ENCODE data around the gene SEMA5B. TPM values are rescaled to one million over a fixed set of nuclear protein-coding genes. Genes with fewer than 3 reads are reported as not detected.

SEMA5B gene
- total and polyA plus RNA-seq, 4 donors, result 0.20 to 1.1 (median 0.23) TPM

DNA sequence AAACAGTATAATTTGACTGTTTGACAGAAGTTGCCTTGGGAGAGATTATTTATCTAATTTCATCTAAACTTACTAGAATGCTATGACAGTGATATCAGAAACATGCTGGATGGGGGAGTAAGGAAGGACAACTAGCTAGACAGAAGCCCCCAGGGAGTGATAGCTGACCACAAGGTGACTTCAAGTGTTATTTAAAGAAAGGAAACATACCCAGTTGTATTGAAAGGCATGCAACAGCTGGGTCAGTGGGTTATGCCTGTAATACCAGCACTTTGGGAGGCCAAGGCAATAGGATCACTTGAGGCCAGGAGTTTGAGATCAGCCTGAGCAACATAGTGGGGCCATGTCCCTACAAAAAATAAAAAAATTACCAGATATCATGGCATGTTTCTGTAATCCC is 163.1 kb downstream of the SEMA5B start:
- H3K9me3 ChIP-seq (ENCODE audit: control insufficient read depth in 4 of 4, low read length in 3 of 4), result no peaks in the 10 kb centered on the region
- H3K9ac ChIP-seq (ENCODE audit: low read depth in 1 of 2, low read length in 2 of 2), result no peak overlapping the region
- no peak overlapping the region for H3K4me3 ChIP-seq (ENCODE audit: low read depth in 1 of 3, low read length in 3 of 3)
- no peak for DNase-seq (ENCODE audit: low spot score)
- H3K36me3 ChIP-seq (ENCODE audit: control insufficient read depth in 4 of 4, insufficient read depth in 3 of 4, low read depth in 1 of 4, low read length in 3 of 4), result peaks cover 0 to 7% (median 5%) of the 10 kb centered on the region in 4 donors
- no peaks in the 10 kb centered on the region for H3K27me3 ChIP-seq (ENCODE audit: control insufficient read depth in 4 of 4, insufficient read depth in 4 of 4, low read length in 3 of 4)
- H3K4me1 ChIP-seq (ENCODE audit: control insufficient read depth in 4 of 4, insufficient read depth in 4 of 4, low read length in 3 of 4), result no peaks in the 10 kb centered on the region
- TF ChIP-seq, protein P1, sequence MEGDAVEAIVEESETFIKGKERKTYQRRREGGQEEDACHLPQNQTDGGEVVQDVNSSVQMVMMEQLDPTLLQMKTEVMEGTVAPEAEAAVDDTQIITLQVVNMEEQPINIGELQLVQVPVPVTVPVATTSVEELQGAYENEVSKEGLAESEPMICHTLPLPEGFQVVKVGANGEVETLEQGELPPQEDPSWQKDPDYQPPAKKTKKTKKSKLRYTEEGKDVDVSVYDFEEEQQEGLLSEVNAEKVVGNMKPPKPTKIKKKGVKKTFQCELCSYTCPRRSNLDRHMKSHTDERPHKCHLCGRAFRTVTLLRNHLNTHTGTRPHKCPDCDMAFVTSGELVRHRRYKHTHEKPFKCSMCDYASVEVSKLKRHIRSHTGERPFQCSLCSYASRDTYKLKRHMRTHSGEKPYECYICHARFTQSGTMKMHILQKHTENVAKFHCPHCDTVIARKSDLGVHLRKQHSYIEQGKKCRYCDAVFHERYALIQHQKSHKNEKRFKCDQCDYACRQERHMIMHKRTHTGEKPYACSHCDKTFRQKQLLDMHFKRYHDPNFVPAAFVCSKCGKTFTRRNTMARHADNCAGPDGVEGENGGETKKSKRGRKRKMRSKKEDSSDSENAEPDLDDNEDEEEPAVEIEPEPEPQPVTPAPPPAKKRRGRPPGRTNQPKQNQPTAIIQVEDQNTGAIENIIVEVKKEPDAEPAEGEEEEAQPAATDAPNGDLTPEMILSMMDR (IDR thresholded peaks at IDR 0.05; ENCODE audit: low read depth, low read length, missing input control), result no peak
- TF ChIP-seq NR2F2 (IDR thresholded peaks at IDR 0.05), result no peak
- H3K27ac ChIP-seq (ENCODE audit: low read depth in 1 of 2, low read length in 2 of 2), result no peak overlapping the region

DNA sequence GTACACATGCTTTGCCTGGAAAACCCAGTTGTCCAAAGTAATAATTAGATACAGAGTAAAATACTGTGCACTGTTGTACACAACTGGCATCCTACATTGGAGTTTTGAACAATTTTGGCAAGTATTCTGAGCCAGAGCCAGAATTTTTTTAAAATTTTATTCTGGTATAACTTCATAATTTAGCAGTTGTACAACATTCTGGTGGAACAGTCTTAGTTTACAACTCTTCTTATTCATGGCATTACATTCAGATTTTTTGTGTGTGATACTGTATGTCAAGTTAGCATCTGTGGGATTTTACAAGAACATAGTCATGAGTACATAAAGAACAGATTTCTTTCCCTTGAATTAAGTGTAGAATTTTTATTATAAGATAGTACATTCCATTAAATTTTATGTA is 165.2 kb downstream of the SEMA5B start:
- Histone ChIP-seq H3K4me3 (ENCODE audit: low read depth in 1 of 3, low read length in 3 of 3) (no peak overlapping the region), H3K27ac (ENCODE audit: low read depth in 1 of 2, low read length in 2 of 2) (no peak overlapping the region), H3K36me3 (ENCODE audit: control insufficient read depth in 4 of 4, insufficient read depth in 3 of 4, low read depth in 1 of 4, low read length in 3 of 4) (peaks cover 0 to 7% (median 6%) of the 10 kb centered on the region in 4 donors), H3K27me3 (ENCODE audit: control insufficient read depth in 4 of 4, insufficient read depth in 4 of 4, low read length in 3 of 4) (no peaks in the 10 kb centered on the region), H3K4me1 (ENCODE audit: control insufficient read depth in 4 of 4, insufficient read depth in 4 of 4, low read length in 3 of 4) (no peaks in the 10 kb centered on the region), H3K9ac (ENCODE audit: low read depth in 1 of 2, low read length in 2 of 2) (no peak overlapping the region), H3K9me3 (ENCODE audit: control insufficient read depth in 4 of 4, low read length in 3 of 4) (no peaks in the 10 kb centered on the region)
- TF ChIP-seq GABPA (IDR thresholded peaks at IDR 0.05 in 1 of 2, conservative IDR thresholded peaks at IDR 0.05 in 1 of 2) (no peak), YY1 (IDR thresholded peaks at IDR 0.05) (no peak), RXRA (IDR thresholded peaks at IDR 0.05) (no peak), HNF4G (IDR thresholded peaks at IDR 0.05) (no peak), TAF1 (conservative IDR thresholded peaks at IDR 0.05) (no peak)
- TF ChIP-seq, protein P2, sequence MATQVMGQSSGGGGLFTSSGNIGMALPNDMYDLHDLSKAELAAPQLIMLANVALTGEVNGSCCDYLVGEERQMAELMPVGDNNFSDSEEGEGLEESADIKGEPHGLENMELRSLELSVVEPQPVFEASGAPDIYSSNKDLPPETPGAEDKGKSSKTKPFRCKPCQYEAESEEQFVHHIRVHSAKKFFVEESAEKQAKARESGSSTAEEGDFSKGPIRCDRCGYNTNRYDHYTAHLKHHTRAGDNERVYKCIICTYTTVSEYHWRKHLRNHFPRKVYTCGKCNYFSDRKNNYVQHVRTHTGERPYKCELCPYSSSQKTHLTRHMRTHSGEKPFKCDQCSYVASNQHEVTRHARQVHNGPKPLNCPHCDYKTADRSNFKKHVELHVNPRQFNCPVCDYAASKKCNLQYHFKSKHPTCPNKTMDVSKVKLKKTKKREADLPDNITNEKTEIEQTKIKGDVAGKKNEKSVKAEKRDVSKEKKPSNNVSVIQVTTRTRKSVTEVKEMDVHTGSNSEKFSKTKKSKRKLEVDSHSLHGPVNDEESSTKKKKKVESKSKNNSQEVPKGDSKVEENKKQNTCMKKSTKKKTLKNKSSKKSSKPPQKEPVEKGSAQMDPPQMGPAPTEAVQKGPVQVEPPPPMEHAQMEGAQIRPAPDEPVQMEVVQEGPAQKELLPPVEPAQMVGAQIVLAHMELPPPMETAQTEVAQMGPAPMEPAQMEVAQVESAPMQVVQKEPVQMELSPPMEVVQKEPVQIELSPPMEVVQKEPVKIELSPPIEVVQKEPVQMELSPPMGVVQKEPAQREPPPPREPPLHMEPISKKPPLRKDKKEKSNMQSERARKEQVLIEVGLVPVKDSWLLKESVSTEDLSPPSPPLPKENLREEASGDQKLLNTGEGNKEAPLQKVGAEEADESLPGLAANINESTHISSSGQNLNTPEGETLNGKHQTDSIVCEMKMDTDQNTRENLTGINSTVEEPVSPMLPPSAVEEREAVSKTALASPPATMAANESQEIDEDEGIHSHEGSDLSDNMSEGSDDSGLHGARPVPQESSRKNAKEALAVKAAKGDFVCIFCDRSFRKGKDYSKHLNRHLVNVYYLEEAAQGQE (IDR thresholded peaks at IDR 0.05), result no peak
- TF ChIP-seq, protein P3, sequence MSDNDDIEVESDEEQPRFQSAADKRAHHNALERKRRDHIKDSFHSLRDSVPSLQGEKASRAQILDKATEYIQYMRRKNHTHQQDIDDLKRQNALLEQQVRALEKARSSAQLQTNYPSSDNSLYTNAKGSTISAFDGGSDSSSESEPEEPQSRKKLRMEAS (IDR thresholded peaks at IDR 0.05), result no peak
- TF ChIP-seq, protein P4, sequence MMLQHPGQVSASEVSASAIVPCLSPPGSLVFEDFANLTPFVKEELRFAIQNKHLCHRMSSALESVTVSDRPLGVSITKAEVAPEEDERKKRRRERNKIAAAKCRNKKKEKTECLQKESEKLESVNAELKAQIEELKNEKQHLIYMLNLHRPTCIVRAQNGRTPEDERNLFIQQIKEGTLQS (IDR thresholded peaks at IDR 0.05), result no peak
- TF ChIP-seq, protein P5, sequence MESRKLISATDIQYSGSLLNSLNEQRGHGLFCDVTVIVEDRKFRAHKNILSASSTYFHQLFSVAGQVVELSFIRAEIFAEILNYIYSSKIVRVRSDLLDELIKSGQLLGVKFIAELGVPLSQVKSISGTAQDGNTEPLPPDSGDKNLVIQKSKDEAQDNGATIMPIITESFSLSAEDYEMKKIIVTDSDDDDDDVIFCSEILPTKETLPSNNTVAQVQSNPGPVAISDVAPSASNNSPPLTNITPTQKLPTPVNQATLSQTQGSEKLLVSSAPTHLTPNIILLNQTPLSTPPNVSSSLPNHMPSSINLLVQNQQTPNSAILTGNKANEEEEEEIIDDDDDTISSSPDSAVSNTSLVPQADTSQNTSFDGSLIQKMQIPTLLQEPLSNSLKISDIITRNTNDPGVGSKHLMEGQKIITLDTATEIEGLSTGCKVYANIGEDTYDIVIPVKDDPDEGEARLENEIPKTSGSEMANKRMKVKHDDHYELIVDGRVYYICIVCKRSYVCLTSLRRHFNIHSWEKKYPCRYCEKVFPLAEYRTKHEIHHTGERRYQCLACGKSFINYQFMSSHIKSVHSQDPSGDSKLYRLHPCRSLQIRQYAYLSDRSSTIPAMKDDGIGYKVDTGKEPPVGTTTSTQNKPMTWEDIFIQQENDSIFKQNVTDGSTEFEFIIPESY (IDR thresholded peaks at IDR 0.05), result no peak
- no peak for DNase-seq (ENCODE audit: low spot score)

Other genes with a start within 250 kb of the SEMA5B start
- 1 to 10 TPM; 3.7 to 5.3 TPM for gene HSPBAP1, start 233.9 kb downstream of the SEMA5B start, total RNA-seq
- 1 to 10 TPM; 2.2 to 4.2 TPM for gene HSPBAP1, start 233.9 kb downstream of the SEMA5B start, polyA plus RNA-seq
- gene SLC49A4, start 232.7 kb downstream of the SEMA5B start, total RNA-seq, result 10 to 100 TPM in 1 of 2 donors, 1 to 10 TPM in 1; 7.7 to 11.1 TPM
- 1 to 10 TPM; 3.3 to 5.0 TPM for gene SLC49A4, start 232.7 kb downstream of the SEMA5B start, polyA plus RNA-seq
- gene PDIA5, start 39.3 kb upstream of the SEMA5B start, total RNA-seq, result 10 to 100 TPM; 64.2 to 94.6 TPM
- 10 to 100 TPM; 36.8 to 62.3 TPM for gene PDIA5, start 39.3 kb upstream of the SEMA5B start, polyA plus RNA-seq
- 10 to 100 TPM; 20.3 to 21.7 TPM for gene SEC22A, start 174.2 kb upstream of the SEMA5B start, total RNA-seq
- gene SEC22A, start 174.2 kb upstream of the SEMA5B start, polyA plus RNA-seq, result 10 to 100 TPM in 1 of 2 donors, 1 to 10 TPM in 1; 9.7 to 11.9 TPM

All from liver (tissue), 9 donors.